ENCODE results near the gene EEF2.

Gene EEF2

DNA sequence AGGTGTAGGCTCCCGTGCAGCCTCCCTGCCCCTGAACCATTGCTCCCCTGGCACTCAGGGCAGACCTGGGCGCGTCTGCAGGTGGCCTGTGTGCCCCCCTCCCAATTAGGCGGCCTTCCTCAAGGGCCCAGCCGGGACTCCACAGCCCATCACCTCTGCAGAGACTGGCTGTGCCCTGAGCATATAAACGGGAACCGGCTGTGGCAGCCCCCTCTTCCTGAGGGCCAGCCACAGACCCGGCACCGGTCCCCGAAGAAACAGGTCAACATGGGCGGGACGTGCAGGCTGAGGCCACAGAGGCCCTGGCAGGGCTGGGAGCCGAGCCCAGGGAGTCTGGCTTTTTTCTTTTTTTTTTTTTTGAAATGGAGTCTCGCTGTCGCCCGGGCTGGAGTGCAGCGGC lies 34.3 kb upstream of the EEF2 start:
- H3K4me3 ChIP-seq (ENCODE audit: low read length), result no peak overlapping the region
- TF ChIP-seq, protein P1, sequence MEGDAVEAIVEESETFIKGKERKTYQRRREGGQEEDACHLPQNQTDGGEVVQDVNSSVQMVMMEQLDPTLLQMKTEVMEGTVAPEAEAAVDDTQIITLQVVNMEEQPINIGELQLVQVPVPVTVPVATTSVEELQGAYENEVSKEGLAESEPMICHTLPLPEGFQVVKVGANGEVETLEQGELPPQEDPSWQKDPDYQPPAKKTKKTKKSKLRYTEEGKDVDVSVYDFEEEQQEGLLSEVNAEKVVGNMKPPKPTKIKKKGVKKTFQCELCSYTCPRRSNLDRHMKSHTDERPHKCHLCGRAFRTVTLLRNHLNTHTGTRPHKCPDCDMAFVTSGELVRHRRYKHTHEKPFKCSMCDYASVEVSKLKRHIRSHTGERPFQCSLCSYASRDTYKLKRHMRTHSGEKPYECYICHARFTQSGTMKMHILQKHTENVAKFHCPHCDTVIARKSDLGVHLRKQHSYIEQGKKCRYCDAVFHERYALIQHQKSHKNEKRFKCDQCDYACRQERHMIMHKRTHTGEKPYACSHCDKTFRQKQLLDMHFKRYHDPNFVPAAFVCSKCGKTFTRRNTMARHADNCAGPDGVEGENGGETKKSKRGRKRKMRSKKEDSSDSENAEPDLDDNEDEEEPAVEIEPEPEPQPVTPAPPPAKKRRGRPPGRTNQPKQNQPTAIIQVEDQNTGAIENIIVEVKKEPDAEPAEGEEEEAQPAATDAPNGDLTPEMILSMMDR (conservative IDR thresholded peaks at IDR 0.05; ENCODE audit: low read depth, low read length), result no peak
- no peak for DNase-seq (ENCODE audit: low read depth)

DNA sequence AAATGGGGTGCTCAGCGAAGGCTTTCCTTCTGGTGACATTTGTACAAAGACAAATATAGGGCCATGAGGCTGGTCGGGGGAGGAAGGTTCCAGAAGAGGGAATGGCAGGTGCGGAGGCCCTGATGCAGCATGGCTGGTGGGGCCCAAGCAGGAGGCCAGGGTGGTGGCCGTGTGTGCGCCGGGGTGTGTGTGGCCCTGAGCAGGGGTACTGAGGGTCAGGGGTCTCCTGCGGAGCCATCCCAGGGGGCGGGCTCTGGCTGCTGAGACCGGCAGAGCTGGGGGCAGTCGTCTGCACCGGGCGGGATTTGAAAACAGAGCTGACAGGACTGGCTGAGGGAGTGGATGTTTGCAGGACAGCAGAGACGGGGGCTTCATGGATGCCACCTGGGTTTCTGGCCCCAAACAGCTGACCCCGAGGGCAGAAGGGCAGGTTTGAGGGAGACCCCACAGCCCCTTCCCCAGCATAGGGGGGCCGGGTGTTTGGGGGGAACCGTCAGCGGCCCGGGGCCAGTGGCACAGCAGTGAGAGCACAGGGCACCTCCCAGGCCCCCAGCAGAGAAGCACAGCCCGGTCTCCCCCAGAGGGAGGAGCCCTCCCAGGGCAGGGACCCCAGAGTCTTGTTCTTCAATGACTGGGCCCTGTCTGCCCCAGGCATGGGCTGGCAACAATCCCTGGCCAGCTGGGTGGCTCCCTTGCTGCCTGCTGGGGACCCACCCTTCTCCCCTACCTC lies 33.7 kb upstream of the EEF2 start:
- DNase-seq (ENCODE audit: low read depth), result no peak
- TF ChIP-seq, protein P1 (conservative IDR thresholded peaks at IDR 0.05; ENCODE audit: low read depth, low read length), result no peak
- no peak overlapping the region for H3K4me3 ChIP-seq (ENCODE audit: low read length)

GRCh38 chr19:4018140-4018613 lies 32.9 kb upstream of the EEF2 start:
- TF ChIP-seq, protein P1 (conservative IDR thresholded peaks at IDR 0.05; ENCODE audit: low read depth, low read length), result no peak
- no peak overlapping the region for H3K4me3 ChIP-seq (ENCODE audit: low read length)
- no peak for DNase-seq (ENCODE audit: low read depth)

DNA sequence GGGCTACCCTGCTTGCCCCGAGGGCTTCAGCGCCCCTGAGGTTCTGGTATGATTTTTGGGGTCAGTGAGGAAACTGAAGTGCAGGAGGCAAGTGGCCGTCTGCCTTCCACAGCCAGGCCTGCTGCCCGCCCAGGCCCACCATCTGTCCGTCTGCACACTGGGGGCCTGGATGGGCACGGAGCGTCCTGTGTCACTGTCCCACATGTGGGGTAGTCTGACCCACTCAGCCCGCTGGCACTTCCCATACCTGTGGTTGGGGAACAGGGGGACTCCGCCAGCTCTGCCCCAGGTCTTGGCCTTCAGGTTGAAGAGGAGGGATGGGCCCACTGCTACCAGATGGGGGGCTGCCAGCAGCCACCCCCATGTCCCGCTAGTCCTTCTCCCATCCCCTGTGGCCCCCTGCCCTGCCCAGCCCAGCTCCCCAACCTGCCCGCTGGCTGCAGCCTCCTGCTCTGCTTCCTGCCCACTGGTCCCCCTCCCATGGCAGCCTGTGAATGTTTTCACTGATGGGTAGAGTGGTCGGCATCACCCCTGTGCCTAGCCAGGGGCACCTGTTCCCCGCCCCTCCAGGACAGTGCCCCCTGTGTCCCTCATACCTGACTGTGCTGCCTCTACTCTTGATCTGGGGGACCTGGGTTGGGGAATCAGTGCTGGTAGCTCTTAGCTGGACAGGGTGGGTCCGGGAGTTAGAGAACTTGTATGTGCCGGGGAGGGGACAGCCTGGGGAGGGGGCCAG lies 31.8 kb upstream of the EEF2 start:
- TF ChIP-seq, protein P1 (conservative IDR thresholded peaks at IDR 0.05; ENCODE audit: low read depth, low read length), result no peak
- no peak overlapping the region for H3K4me3 ChIP-seq (ENCODE audit: low read length)
- DNase-seq (ENCODE audit: low read depth), result no peak

DNA sequence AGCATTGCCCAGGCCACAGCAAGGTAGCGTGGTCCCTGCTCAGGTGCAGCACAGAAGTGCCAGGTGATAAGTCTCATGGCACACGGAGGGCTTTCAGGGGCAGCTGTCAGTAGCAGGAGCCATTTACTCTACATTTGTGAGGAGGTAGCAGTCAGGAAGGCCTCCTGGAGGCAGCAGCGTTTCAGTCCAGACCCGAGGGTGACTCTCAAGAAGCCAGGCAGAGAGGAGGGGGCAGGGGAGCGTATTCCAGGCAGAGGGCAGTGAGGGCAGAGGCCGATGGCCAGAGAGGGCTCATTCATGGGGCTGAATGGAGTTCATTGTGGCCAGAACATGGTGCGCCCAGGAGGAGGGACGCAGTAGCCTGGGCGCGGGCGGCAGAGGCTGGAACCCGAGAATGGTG lies 31.2 kb upstream of the EEF2 start:
- TF ChIP-seq, protein P1 (conservative IDR thresholded peaks at IDR 0.05; ENCODE audit: low read depth, low read length), result no peak
- no peak overlapping the region for H3K4me3 ChIP-seq (ENCODE audit: low read length)
- DNase-seq (ENCODE audit: low read depth), result no peak

DNA sequence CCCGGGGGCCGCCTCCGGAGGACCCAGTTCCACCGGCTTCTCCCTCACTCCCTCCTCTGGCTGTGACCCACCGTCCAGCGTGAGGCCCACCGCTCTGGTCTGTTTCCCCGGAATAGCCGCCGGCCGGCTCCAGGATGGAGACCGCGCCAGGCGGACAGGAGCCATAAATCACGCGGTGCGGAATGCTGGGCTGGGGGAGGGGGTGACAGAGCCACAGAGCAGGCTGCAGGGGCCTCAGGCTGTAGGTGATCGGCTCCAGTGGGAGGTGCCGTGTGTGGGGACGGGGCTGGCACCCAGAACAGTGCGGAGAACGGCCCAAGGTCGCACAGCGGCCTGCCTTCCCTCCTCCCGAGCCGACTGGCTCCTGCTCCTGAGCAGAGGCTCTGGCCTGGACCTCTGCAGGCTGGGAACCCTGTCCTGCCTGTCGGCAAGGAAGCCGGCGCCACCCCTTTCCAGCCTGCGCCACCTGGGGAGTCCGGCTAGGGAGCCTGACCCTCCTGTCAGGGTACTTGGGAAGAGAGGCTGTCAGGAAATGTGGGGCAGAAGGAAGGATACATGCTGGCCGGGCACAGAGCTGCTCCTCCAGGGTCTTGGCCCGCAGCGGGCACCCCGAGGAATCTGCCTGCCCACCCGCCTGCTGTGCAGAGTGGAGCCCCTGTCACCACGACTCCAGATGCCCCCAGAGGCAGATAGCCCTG lies 30.6 kb upstream of the EEF2 start:
- TF ChIP-seq, protein P1 (conservative IDR thresholded peaks at IDR 0.05; ENCODE audit: low read depth, low read length), result no peak
- H3K4me3 ChIP-seq (ENCODE audit: low read length), result no peak overlapping the region
- DNase-seq (ENCODE audit: low read depth), result no peak

Measured in retinal pigment epithelial cell (primary cell).